Panc1 (cell line): ENCODE measurements around the gene PLEKHH2.

Experiments used
- POLR2AphosphoS5 ChIP-seq: IDR thresholded peaks from 2 replicates; pipeline ENCODE4 v1.6.1; 2012; ENCODE audit warnings: mild to moderate bottlenecking, low read depth, low read length, moderate library complexity
- REST ChIP-seq, 2 experiments: IDR thresholded peaks; 2 replicates each; pipeline ENCODE4 v1.6.1; 2011 to 2012; ENCODE audit warnings: low read depth in 2 of 2, control low read depth in 1 of 2, low read length in 1 of 2, mild to moderate bottlenecking in 1 of 2, moderate library complexity in 1 of 2; ENCODE audit not compliant: insufficient read depth in 1 of 2
- SIN3A ChIP-seq: IDR thresholded peaks from 2 replicates; pipeline ENCODE4 v1.6.1; 2012; ENCODE audit warnings: low read depth, mild to moderate bottlenecking, low read length, moderate library complexity, borderline replicate concordance; ENCODE audit not compliant: insufficient read depth
- TF ChIP-seq, protein P1 (sequence below): fragments of 450-650 bp; IDR thresholded peaks from 2 replicates; pipeline ENCODE4 v1.5.1; 2017; ENCODE audit warnings: mild to moderate bottlenecking

DNA sequence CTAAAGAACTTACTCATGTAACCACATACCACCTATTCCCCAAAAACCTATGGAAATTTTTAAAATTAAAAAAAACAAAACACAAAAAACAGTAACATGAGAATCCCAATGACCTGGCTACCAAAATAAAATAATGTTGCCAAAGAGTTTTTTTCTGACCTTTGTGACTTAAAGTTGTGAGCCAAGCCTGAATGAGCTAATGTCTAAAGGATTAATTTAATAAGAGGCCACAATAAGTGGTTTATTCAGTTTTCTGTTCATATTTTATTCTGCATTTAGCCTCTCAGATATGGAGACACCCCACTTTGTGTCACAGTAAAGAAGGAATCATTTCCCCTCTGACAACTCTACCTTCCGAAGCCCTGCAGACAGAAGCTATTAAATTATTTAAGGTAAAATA is 94.2 kb downstream of the PLEKHH2 start:
- TF ChIP-seq, protein P1, sequence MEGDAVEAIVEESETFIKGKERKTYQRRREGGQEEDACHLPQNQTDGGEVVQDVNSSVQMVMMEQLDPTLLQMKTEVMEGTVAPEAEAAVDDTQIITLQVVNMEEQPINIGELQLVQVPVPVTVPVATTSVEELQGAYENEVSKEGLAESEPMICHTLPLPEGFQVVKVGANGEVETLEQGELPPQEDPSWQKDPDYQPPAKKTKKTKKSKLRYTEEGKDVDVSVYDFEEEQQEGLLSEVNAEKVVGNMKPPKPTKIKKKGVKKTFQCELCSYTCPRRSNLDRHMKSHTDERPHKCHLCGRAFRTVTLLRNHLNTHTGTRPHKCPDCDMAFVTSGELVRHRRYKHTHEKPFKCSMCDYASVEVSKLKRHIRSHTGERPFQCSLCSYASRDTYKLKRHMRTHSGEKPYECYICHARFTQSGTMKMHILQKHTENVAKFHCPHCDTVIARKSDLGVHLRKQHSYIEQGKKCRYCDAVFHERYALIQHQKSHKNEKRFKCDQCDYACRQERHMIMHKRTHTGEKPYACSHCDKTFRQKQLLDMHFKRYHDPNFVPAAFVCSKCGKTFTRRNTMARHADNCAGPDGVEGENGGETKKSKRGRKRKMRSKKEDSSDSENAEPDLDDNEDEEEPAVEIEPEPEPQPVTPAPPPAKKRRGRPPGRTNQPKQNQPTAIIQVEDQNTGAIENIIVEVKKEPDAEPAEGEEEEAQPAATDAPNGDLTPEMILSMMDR = no peak
- no peak for TF ChIP-seq POLR2AphosphoS5
- TF ChIP-seq REST (IDR thresholded peaks at IDR 0.05; ENCODE audit: insufficient read depth in 1 of 2, low read depth in 2 of 2, low read length in 1 of 2) = no peak
- no peak for TF ChIP-seq SIN3A
